Adrenal gland (tissue), 12 donors: ENCODE data around the gene GPR151. TPM values are rescaled to one million over a fixed set of nuclear protein-coding genes. Genes with fewer than 3 reads are reported as not detected.

Experiments used
- DNase-seq, 7 donors: peaks; one replicate each; pipeline ENCODE4 v3.0.0-alpha.2; 2019 to 2020
- H3K27ac ChIP-seq, 5 donors: fragments of 200-600 bp; sonication (generic) in 4 of 5; 1 replicate in 3 of 5; 2 replicates in 2 of 5; pipeline versions ENCODE4 v1.5.1 to v1.8.0; 2016 to 2020; ENCODE audit warnings: mild to moderate bottlenecking in 1 of 5
- H3K27me3 ChIP-seq: fragments of 200-600 bp; 2 replicates; pipeline ENCODE4 v1.8.0; 2021
- H3K36me3 ChIP-seq, 2 donors: fragments of 200-600 bp; replicated peaks in 1 of 2; 1 replicate in 1 of 2; 2 replicates in 1 of 2; pipeline versions ENCODE4 v1.5.1 to v1.8.0; 2018 to 2022
- H3K4me1 ChIP-seq, 2 donors: fragments of 200-600 bp; replicated peaks in 1 of 2; 1 replicate in 1 of 2; 2 replicates in 1 of 2; pipeline versions ENCODE4 v1.5.1 to v1.8.0; 2018 to 2021
- H3K4me3 ChIP-seq, 4 donors: fragments of 200-600 bp; sonication (generic) in 3 of 4; one replicate each; pipeline ENCODE4 v1.5.1; 2016 to 2018
- H3K9me3 ChIP-seq, 3 donors: fragments of 200-600 bp; sonication (generic) in 1 of 3; replicated peaks in 1 of 3; 1 replicate in 2 of 3; 2 replicates in 1 of 3; pipeline versions ENCODE4 v1.5.1 to v1.8.0; 2016 to 2021
- CTCF ChIP-seq, 6 experiments: fragments of 450-650 bp in 4 of 6; fragments of 200-600 bp in 2 of 6; sonication (generic) in 1 of 6; IDR thresholded peaks; 1 replicate in 5 of 6; 2 replicates in 1 of 6; pipeline versions ENCODE4 v1.5.1 to v1.8.0; 2016 to 2021; ENCODE audit warnings: antibody characterized with exemption in 6 of 6, mild to moderate bottlenecking in 2 of 6, moderate library complexity in 1 of 6
- POLR2A ChIP-seq, 2 donors: fragments of 450-650 bp; IDR thresholded peaks; one replicate each; pipeline ENCODE4 v1.6.1; 2017; ENCODE audit warnings: antibody characterized with exemption in 2 of 2, mild to moderate bottlenecking in 2 of 2, moderate library complexity in 1 of 2
- WGBS, 4 donors: extraction: QIAGEN DNeasy Blood & Tissue Kit in 2 of 4; methylation state at CpG; one replicate each; pipeline versions ENCODE4 v1.1.5 to v1.1.7; 2013 to 2017; 5-methylcytosine and 5-hydroxymethylcytosine counted together
- intact Hi-C, 2 donors: fragments of 100-400 bp; cut with DNase I; formaldehyde crosslinking; loops; one replicate each; pipeline versions ENCODE4 v1.14.1 to v1.15.0; 2022 to 2023
- polyA plus RNA-seq, 3 donors: library from polyadenylated mRNA; stranded (reverse); fragments of 200-250 nt in 2 of 3; fragments of 350-450 nt in 1 of 3; fragmentation: Illumina TruSeq in 1 of 3; extraction: RNeasy Lipid Tissue Mini Kit (QIAGEN cat#74804) in 1 of 3; gene quantifications; one replicate each; pipeline ENCODE4 v1.2.3, GENCODE V29; 2013 to 2014
- total RNA-seq, 9 donors: library from RNA; depleted of rRNA in 4 of 9; stranded (reverse); fragments of >200 nt in 4 of 9; fragments of 120-200 nt in 1 of 9; fragmentation: NEBNext Ultra II Directional in 1 of 9; extraction: Animal tissue kit (Norgen Biotek cat#: 25700) in 1 of 9; gene quantifications; one replicate each; pipeline versions ENCODE4 v1.1.0 to v1.2.4, GENCODE V29; 2013 to 2023
- donor health status: healthy with polysubstance abuse.
- donor health status: Bipolar disorder and iron deficiency.
- donor health status: DM: yes; HTN: yes; CAD: no.
- donor health status: DM: no; HTN: no; CAD: no.
- donor health status: DM: no; HTN: no; CAD: no.
- donor health status: DM: yes; HTN: yes; CAD: no.

The GPR151 gene
- total and polyA plus RNA-seq, 12 donors = not detected

- 89 to 95% (median 94%) methylated on average over 2 of the region's 2 CpGs for WGBS, 4 donors
- H3K27ac ChIP-seq = no peak overlapping the region
- H3K27me3 ChIP-seq = no peaks in the 10 kb centered on the region
- no peak for TF ChIP-seq CTCF (IDR thresholded peaks at IDR 0.05)
- no peak for TF ChIP-seq POLR2A (IDR thresholded peaks at IDR 0.05)
- H3K9me3 ChIP-seq = no peaks in the 10 kb centered on the region
- DNase-seq = no peak
- peaks cover 0 to 12% of the 10 kb centered on the region in 2 donors for H3K36me3 ChIP-seq
- H3K4me3 ChIP-seq = no peak overlapping the region
- intact Hi-C loops = no loop called here
- no peaks in the 10 kb centered on the region for H3K4me1 ChIP-seq
Observed at GRCh38 chr5:146482775-146483174, 33.2 kb downstream of the GPR151 start.

- no peak for DNase-seq
- Histone ChIP-seq H3K9me3 (no peaks in the 10 kb centered on the region), H3K4me3 (no peak overlapping the region), H3K27ac (no peak overlapping the region), H3K36me3 (peaks cover 0 to 30% of the 10 kb centered on the region in 2 donors), H3K27me3 (no peaks in the 10 kb centered on the region), H3K4me1 (no peaks in the 10 kb centered on the region)
- TF ChIP-seq POLR2A (IDR thresholded peaks at IDR 0.05) (no peak), CTCF (IDR thresholded peaks at IDR 0.05) (no peak)
- intact Hi-C loops = no loop called here
- WGBS, 4 donors = 77 to 89% (median 83%) methylated on average over 1 of the region's 1 CpG
Observed at GRCh38 chr5:146475906-146476305, 40.1 kb downstream of the GPR151 start.

- no peaks in the 10 kb centered on the region for H3K4me1 ChIP-seq
- H3K27me3 ChIP-seq = no peaks in the 10 kb centered on the region
- no peak overlapping the region for H3K4me3 ChIP-seq
- H3K27ac ChIP-seq = no peak overlapping the region
- 72 to 82% (median 78%) methylated on average over 4 of the region's 4 CpGs for WGBS, 4 donors
- intact Hi-C loops = no loop called here
- TF ChIP-seq POLR2A (IDR thresholded peaks at IDR 0.05) (no peak), CTCF (IDR thresholded peaks at IDR 0.05) (no peak)
- DNase-seq = no peak
- no peaks in the 10 kb centered on the region for H3K9me3 ChIP-seq
- peaks cover 0 to 36% of the 10 kb centered on the region in 2 donors for H3K36me3 ChIP-seq
Observed at GRCh38 chr5:146475190-146475780, 40.7 kb downstream of the GPR151 start.

GRCh38 chr5:146474065-146474464, 41.9 kb downstream of the GPR151 start:
- Histone ChIP-seq H3K4me3 (no peak overlapping the region), H3K4me1 (no peaks in the 10 kb centered on the region), H3K27me3 (no peaks in the 10 kb centered on the region), H3K36me3 (peaks cover 4 to 43% of the 10 kb centered on the region in 2 donors), H3K9me3 (no peaks in the 10 kb centered on the region), H3K27ac (no peak overlapping the region)
- no peak for TF ChIP-seq POLR2A (IDR thresholded peaks at IDR 0.05)
- TF ChIP-seq CTCF (IDR thresholded peaks at IDR 0.05) = no peak
- intact Hi-C loops = no loop called here
- WGBS, 4 donors = 90 to 100% (median 94%) methylated on average over 1 of the region's 1 CpG
- no peak for DNase-seq
